AG09309 (cell line): ENCODE data around the gene EPHB2.

ENCODE experiments used
- DNase-seq: peaks from one replicate; pipeline ENCODE4 v3.0.0-alpha.2; 2010; ENCODE audit warnings: low read depth
- H3K4me3 ChIP-seq: 2 replicates; pipeline ENCODE4 v1.5.1; 2011; ENCODE audit warnings: mild to moderate bottlenecking, low read depth, low read length, moderate library complexity; ENCODE audit not compliant: control insufficient read depth
- CTCF ChIP-seq: IDR thresholded peaks from 2 replicates; pipeline ENCODE4 v1.5.1; 2011; ENCODE audit warnings: mild to moderate bottlenecking, low read depth, low read length, inconsistent platforms; ENCODE audit not compliant: insufficient read depth, control insufficient read depth; ENCODE audit errors: missing control alignments

EPHB2 gene

DNA sequence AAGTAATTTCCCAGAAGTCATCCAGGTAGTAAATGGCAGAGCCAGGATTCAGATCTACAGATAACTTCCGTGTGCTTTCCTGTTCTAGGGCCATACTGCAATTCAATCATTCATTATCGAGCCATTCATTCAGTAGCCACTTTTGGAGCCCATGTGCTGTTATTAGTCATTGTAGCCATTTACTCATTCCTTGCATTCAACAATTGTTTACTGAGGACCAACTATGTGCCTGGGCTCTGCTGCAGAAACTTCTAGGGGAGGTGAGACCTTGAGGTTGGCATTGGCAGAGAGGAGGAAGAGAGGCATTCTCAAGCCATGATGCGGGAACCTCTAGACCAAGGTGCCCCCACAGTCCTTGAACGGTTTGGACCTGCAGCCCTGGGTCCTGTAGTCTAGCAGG lies 27.9 kb downstream of the EPHB2 start:
- no peak for TF ChIP-seq CTCF

DNA sequence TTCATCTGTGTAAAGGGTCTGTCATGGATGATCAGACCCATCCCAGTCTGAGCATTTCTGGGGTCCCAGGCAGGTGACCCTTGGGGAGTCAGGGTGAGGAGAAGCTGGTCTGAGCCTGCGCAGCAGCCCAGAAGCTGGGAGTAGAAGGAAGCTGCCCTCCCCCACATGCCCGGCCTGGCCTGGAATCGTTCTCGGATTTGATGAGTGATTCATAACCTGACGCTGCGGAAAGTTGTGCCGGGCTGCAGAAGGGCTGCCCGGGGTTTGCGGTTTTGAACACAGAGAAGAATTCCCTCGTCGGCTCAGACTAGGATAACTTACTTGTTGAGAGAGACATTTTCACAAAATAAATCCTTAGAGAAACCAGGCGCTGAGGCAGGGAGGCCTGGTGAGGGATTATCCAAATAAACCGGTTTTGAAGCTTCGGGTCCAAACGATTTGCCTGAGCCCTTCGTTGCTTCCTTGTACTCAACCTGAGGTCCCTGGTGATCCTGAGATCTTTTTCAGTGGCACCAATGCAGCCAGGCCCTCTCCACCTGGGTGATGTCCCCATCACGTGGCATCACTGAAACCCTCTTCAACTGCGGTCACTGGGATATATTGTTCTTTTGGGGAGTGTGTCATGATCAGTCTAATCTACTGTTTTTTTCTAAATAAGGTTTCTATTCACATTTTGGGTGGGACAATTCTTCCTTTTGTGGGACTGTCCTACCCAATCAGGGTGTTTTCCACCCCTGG lies 29.2 kb downstream of the EPHB2 start:
- DNase-seq, result peak; percentile 59
- no peak overlapping the region for H3K4me3 ChIP-seq
- no peak for TF ChIP-seq CTCF

More for the DNA sequence above, 27.9 kb downstream of the EPHB2 start:
- no peak for DNase-seq
- no peak overlapping the region for H3K4me3 ChIP-seq

- no peak for DNase-seq
- H3K4me3 ChIP-seq, result no peak overlapping the region
- TF ChIP-seq CTCF, result no peak
Measured at GRCh38 chr1:22741118-22741517, 30.5 kb downstream of the EPHB2 start.

DNA sequence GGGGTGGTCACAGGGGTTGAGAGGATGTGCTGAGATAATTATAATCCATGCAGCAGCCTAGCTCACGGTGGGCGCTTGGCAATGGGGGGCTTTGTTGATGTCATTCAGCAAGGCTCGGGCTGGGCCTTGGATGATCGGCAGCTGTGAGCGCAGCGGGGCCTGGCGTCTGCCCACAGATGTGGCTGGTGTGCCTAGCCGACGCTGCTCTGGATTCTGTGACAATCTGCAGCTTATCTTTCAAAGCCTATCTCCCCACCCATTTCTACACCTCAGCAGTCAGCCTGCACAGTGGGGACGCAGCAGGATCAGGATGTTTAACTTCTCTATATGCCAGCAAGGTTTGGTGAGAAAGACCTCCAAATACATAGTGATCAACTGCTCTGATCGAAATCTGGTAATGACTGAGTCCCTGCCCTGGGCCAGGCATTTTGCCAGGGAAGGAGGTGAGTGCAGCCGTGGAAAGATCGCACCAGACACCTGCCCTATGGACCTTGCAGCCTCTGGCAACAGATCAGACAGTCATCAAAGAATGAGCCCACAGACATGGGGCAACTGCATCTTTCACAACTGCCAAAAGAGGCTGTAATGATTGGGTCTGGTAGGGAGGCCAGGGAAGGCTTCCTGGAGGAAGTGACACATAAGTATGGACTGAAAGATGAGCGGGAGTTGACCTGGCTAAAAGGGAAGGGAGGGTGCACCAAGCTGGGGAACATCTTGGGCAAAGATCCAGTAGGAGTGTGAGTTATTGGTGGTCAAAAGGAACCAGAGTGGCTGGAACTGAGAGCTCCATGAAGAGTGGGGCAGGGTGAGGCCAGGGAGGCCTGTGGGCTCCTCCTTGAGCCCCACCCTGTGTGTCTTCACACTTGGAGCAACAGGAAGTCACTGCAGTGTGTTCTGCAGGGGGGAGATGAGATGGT lies 35.3 kb downstream of the EPHB2 start:
- DNase-seq, result no peak
- no peak overlapping the region for H3K4me3 ChIP-seq
- no peak for TF ChIP-seq CTCF

GRCh38 chr1:22747021-22747734 lies 36.5 kb downstream of the EPHB2 start:
- H3K4me3 ChIP-seq, result no peak overlapping the region
- TF ChIP-seq CTCF, result no peak
- DNase-seq, result no peak

DNA sequence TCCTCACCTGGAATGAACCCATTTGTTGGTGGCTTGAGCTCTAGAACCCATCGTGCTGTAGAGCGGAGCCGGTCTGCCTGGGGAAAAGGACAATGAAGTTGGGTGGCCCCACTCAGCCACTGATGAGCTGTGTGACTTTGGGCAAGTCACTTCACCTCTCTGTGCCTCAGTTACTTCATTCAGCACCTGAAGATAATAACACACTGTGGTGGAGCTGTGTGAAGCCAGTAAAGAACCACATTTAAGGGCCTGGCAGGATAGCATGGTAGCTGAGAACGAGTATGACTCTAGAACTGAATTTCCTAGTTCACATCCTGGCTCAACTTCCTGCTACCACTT lies 37.1 kb downstream of the EPHB2 start:
- no peak overlapping the region for H3K4me3 ChIP-seq
- DNase-seq, result no peak
- TF ChIP-seq CTCF, result no peak
